H9 (cell line): ENCODE results near the gene CDH16. TPM values are rescaled to one million over a fixed set of nuclear protein-coding genes. Genes with fewer than 3 reads are reported as not detected.

Source experiments
- DNase-seq: peaks from one replicate; pipeline ENCODE4 v3.0.0-alpha.2; 2017
- H2AFZ ChIP-seq: one replicate; pipeline ENCODE4 v1.6.1; 2013; ENCODE audit warnings: mild to moderate bottlenecking, low read length, control low read depth, moderate library complexity
- H2AK5ac ChIP-seq: 2 replicates; pipeline ENCODE4 v1.6.1; 2013; ENCODE audit warnings: low read length, control low read depth, mixed read lengths; ENCODE audit not compliant: insufficient read length
- H2BK120ac ChIP-seq: one replicate; pipeline ENCODE4 v1.6.1; 2013; ENCODE audit warnings: low read depth, mild to moderate bottlenecking, low read length, control low read depth, inconsistent platforms; ENCODE audit not compliant: poor library complexity, severe bottlenecking
- H2BK12ac ChIP-seq: 2 replicates; pipeline ENCODE4 v1.6.1; 2013; ENCODE audit warnings: low read length, control low read depth, mixed read lengths, low read depth; ENCODE audit not compliant: insufficient read length
- H2BK15ac ChIP-seq: 2 replicates; pipeline ENCODE4 v1.6.1; 2013; ENCODE audit warnings: low read depth, low read length, control low read depth
- H2BK20ac ChIP-seq: one replicate; pipeline ENCODE4 v1.6.1; 2013; ENCODE audit warnings: low read depth, mild to moderate bottlenecking, low read length, control low read depth, inconsistent platforms; ENCODE audit not compliant: poor library complexity, severe bottlenecking
- H2BK5ac ChIP-seq: 2 replicates; pipeline ENCODE4 v1.6.1; 2013; ENCODE audit warnings: low read length, control low read depth, mixed read lengths; ENCODE audit not compliant: insufficient read length
- H3K14ac ChIP-seq: 2 replicates; pipeline ENCODE4 v1.6.1; 2013; ENCODE audit warnings: low read length, control low read depth; ENCODE audit not compliant: insufficient read depth
- H3K18ac ChIP-seq: 2 replicates; pipeline ENCODE4 v1.6.1; 2013; ENCODE audit warnings: low read depth, mild to moderate bottlenecking, mixed read lengths, low read length, control low read depth; ENCODE audit not compliant: insufficient read length
- H3K23ac ChIP-seq: 2 replicates; pipeline ENCODE4 v1.6.1; 2013; ENCODE audit warnings: low read length, control low read depth, mixed read lengths, low read depth; ENCODE audit not compliant: insufficient read length
- H3K23me2 ChIP-seq: 2 replicates; pipeline ENCODE4 v1.6.1; 2013; ENCODE audit warnings: low read depth, mild to moderate bottlenecking, mixed read lengths, low read length, control low read depth; ENCODE audit not compliant: insufficient read length, poor library complexity, severe bottlenecking
- H3K27ac ChIP-seq: 2 replicates; pipeline ENCODE4 v1.5.1; 2013; ENCODE audit warnings: low read length, control low read depth, mixed read lengths, low read depth; ENCODE audit not compliant: insufficient read length
- H3K27me3 ChIP-seq: 2 replicates; pipeline ENCODE4 v1.6.1; 2013; ENCODE audit warnings: low read length, control low read depth, inconsistent platforms; ENCODE audit not compliant: insufficient read depth
- H3K4ac ChIP-seq: 2 replicates; pipeline ENCODE4 v1.6.1; 2013; ENCODE audit warnings: low read depth, mild to moderate bottlenecking, control low read depth, inconsistent platforms, low read length, moderate library complexity
- H3K4me1 ChIP-seq: 2 replicates; pipeline ENCODE4 v1.6.1; 2013; ENCODE audit warnings: low read length, control low read depth, inconsistent platforms; ENCODE audit not compliant: insufficient read depth
- H3K4me2 ChIP-seq: 2 replicates; pipeline ENCODE4 v1.6.1; 2013; ENCODE audit warnings: low read length, control low read depth, mixed read lengths; ENCODE audit not compliant: insufficient read length, insufficient read depth
- H3K56ac ChIP-seq: 2 replicates; pipeline ENCODE4 v1.6.1; 2013; ENCODE audit warnings: low read depth, mild to moderate bottlenecking, mixed read lengths, low read length, control low read depth; ENCODE audit not compliant: insufficient read length
- H3K79me1 ChIP-seq: 2 replicates; pipeline ENCODE4 v1.6.1; 2013; ENCODE audit warnings: low read depth, mild to moderate bottlenecking, moderate library complexity, low read length, control low read depth, inconsistent platforms; ENCODE audit not compliant: insufficient read depth, poor library complexity, severe bottlenecking
- H3K79me2 ChIP-seq: 2 replicates; pipeline ENCODE4 v1.6.1; 2013; ENCODE audit warnings: low read length, control low read depth, inconsistent platforms; ENCODE audit not compliant: insufficient read depth
- H3K9ac ChIP-seq: 2 replicates; pipeline ENCODE4 v1.6.1; 2013; ENCODE audit warnings: low read length, control low read depth, mixed read lengths; ENCODE audit not compliant: insufficient read length; ENCODE audit errors: extremely low read depth
- H3K9me3 ChIP-seq: one replicate; pipeline ENCODE4 v1.6.1; 2013; ENCODE audit warnings: low read depth, low read length, inconsistent platforms; ENCODE audit not compliant: control insufficient read depth
- H3T11ph ChIP-seq: one replicate; pipeline ENCODE4 v1.6.1; 2013; ENCODE audit warnings: mild to moderate bottlenecking, low read length, control low read depth, inconsistent platforms
- H4K20me1 ChIP-seq: one replicate; pipeline ENCODE4 v1.6.1; 2013; ENCODE audit not compliant: control insufficient read depth, insufficient read length, insufficient read depth
- H4K5ac ChIP-seq: 2 replicates; pipeline ENCODE4 v1.6.1; 2013; ENCODE audit warnings: low read depth, mild to moderate bottlenecking, mixed read lengths, low read length, control low read depth; ENCODE audit not compliant: insufficient read length
- H4K8ac ChIP-seq: replicated peaks from 2 replicates; pipeline ENCODE4 v1.6.1; 2013; ENCODE audit warnings: low read length, control low read depth, mixed read lengths, low read depth; ENCODE audit not compliant: insufficient read length
- H4K91ac ChIP-seq: 2 replicates; pipeline ENCODE4 v1.6.1; 2013; ENCODE audit warnings: low read depth, mild to moderate bottlenecking, moderate library complexity, mixed read lengths, low read length, control low read depth; ENCODE audit not compliant: insufficient read length
- H3K27ac Mint-ChIP-seq, 3 experiments: 2 replicates in 2 of 3; 3 replicates in 1 of 3; pipeline ENCODE4 v1.8.0; 2020 to 2021; ENCODE audit warnings: mixed read lengths in 3 of 3, mild to moderate bottlenecking in 1 of 3, moderate library complexity in 1 of 3
- H3K27me3 Mint-ChIP-seq: 2 replicates; pipeline ENCODE4 v1.8.0; 2021; ENCODE audit warnings: low read depth, mild to moderate bottlenecking, moderate library complexity, mixed read lengths
- H3K36me3 Mint-ChIP-seq, 3 experiments: 2 replicates in 2 of 3; 3 replicates in 1 of 3; pipeline ENCODE4 v1.8.0; 2020 to 2021; ENCODE audit warnings: low read depth in 3 of 3, mixed read lengths in 3 of 3; ENCODE audit not compliant: insufficient read depth in 1 of 3
- H3K4me1 Mint-ChIP-seq, 2 experiments: 2 replicates each; pipeline ENCODE4 v1.8.0; 2020; ENCODE audit warnings: mixed read lengths in 2 of 2
- H3K4me3 Mint-ChIP-seq, 2 experiments: 2 replicates in 1 of 2; 3 replicates in 1 of 2; pipeline ENCODE4 v1.8.0; 2020 to 2021; ENCODE audit warnings: mild to moderate bottlenecking in 2 of 2, mixed read lengths in 2 of 2, moderate library complexity in 1 of 2
- H3K9me3 Mint-ChIP-seq, 2 experiments: 2 replicates in 1 of 2; 3 replicates in 1 of 2; pipeline ENCODE4 v1.8.0; 2020; ENCODE audit warnings: mild to moderate bottlenecking in 2 of 2, mixed read lengths in 2 of 2, moderate library complexity in 1 of 2
- CTCF ChIP-seq: fragments of 200-600 bp; sonication (generic); conservative IDR thresholded peaks from 3 replicates; pipeline ENCODE4 v1.8.0; 2021; ENCODE audit warnings: antibody characterized with exemption, mild to moderate bottlenecking
- WGBS: extraction: QIAGEN DNeasy Blood & Tissue Kit; methylation state at CpG from one replicate; pipeline ENCODE4 v1.1.7; 2013; ENCODE audit warnings: missing lambda C conversion rate, low lambda C conversion rate, mixed read lengths; ENCODE audit not compliant: insufficient read length; ENCODE audit errors: extremely low coverage; 5-methylcytosine and 5-hydroxymethylcytosine counted together
- total RNA-seq: library from RNA; stranded (reverse); gene quantifications from 2 replicates; pipeline ENCODE4 v1.2.1, GENCODE V29; 2021

The CDH16 gene
- total RNA-seq, 1 experiment from 2014 or later: not detected

GRCh38 chr16:66911112-66911511 is 7.6 kb downstream of the CDH16 start:
- WGBS: no CpG with 5 or more reads among the region's 5 CpGs
- no peak overlapping the region for H4K91ac ChIP-seq
- Mint-ChIP-seq H3K36me3 (no peaks in the 10 kb centered on the region), H3K4me3 (peak overlapping the region in 1 of 2 experiments; percentile 12; a peak in 1 of 5 replicates), H3K27ac (no peak overlapping the region), H3K27me3 (peaks cover 38% of the 10 kb centered on the region), H3K4me1 (peaks cover 0 to 7% of the 10 kb centered on the region in 2 experiments; a peak in 2 of 4 replicates), H3K9me3 (no peaks in the 10 kb centered on the region)
- no peak overlapping the region for H3K56ac ChIP-seq
- DNase-seq: no peak
- H2BK120ac ChIP-seq: no peak overlapping the region
- H3T11ph ChIP-seq: no peak overlapping the region
- no peak overlapping the region for H3K9ac ChIP-seq
- no peaks in the 10 kb centered on the region for H3K9me3 ChIP-seq
- H3K23me2 ChIP-seq: no peaks in the 10 kb centered on the region
- no peak overlapping the region for H4K5ac ChIP-seq
- H2AK5ac ChIP-seq: no peak overlapping the region
- H3K79me1 ChIP-seq: no peaks in the 10 kb centered on the region
- H3K4me1 ChIP-seq: no peaks in the 10 kb centered on the region
- no peak overlapping the region for H3K23ac ChIP-seq
- H3K18ac ChIP-seq: no peak overlapping the region
- H2BK5ac ChIP-seq: no peak overlapping the region
- no peak overlapping the region for H3K4me2 ChIP-seq
- no peak overlapping the region for H2BK12ac ChIP-seq
- H4K20me1 ChIP-seq: no peaks in the 10 kb centered on the region
- H2BK20ac ChIP-seq: no peak overlapping the region
- no peak overlapping the region for H3K27ac ChIP-seq
- H2AFZ ChIP-seq: no peak overlapping the region
- no peak overlapping the region for H2BK15ac ChIP-seq
- TF ChIP-seq CTCF: no peak
- no peaks in the 10 kb centered on the region for H3K79me2 ChIP-seq
- no peak overlapping the region for H3K4ac ChIP-seq
- no peak overlapping the region for H3K14ac ChIP-seq
- H3K27me3 ChIP-seq: no peaks in the 10 kb centered on the region
- no peak overlapping the region for H4K8ac ChIP-seq
